Esophagus mucosa (tissue), 1 donor: ENCODE data around the gene CD247. TPM values are rescaled to one million over a fixed set of nuclear protein-coding genes. Genes with fewer than 3 reads are reported as not detected.
A peak's percentile ranks its signal among the peaks of the same experiment; 100 is the strongest.

Experiments
- ATAC-seq: fragments of 200-7000 bp; cut with Tn5 transposase; one replicate; pipeline ENCODE4 v1.9.1; 2020
- total RNA-seq: library from RNA; stranded (reverse); gene quantifications from one replicate; pipeline ENCODE4 v1.2.4, GENCODE V29; 2023
- donor health status: DM: yes; HTN: yes; CAD: no.

CD247 gene
- total RNA-seq, 1 donor from 2014 or later, result 0.80 TPM

GRCh38 chr1:167457936-167458584, 60.3 kb downstream of the CD247 start:
- no peak for ATAC-seq

GRCh38 chr1:167456926-167457325, 61.4 kb downstream of the CD247 start:
- no peak for ATAC-seq

- no peak for ATAC-seq
These were observed 61.8 kb downstream of the CD247 start for GRCh38 chr1:167456524-167456923.

- ATAC-seq, result peak; percentile 41
These were observed 62.4 kb downstream of the CD247 start for GRCh38 chr1:167455786-167456446.

GRCh38 chr1:167454894-167455785, 63.2 kb downstream of the CD247 start:
- peak; percentile 74 for ATAC-seq

GRCh38 chr1:167454304-167454893, 63.9 kb downstream of the CD247 start:
- ATAC-seq, result no peak

GRCh38 chr1:167453123-167453522, 65.2 kb downstream of the CD247 start:
- ATAC-seq, result no peak

GRCh38 chr1:167452483-167452882, 65.8 kb downstream of the CD247 start:
- no peak for ATAC-seq

- no peak for ATAC-seq
These were observed 67.5 kb downstream of the CD247 start for GRCh38 chr1:167450843-167451242.

- peak; percentile 97 for ATAC-seq
These were observed 70.7 kb downstream of the CD247 start for GRCh38 chr1:167447521-167448136.

GRCh38 chr1:167446966-167447365, 71.4 kb downstream of the CD247 start:
- peak; percentile 33 for ATAC-seq

- ATAC-seq, result no peak
These were observed 74.6 kb downstream of the CD247 start for GRCh38 chr1:167443757-167444156.

GRCh38 chr1:167442854-167443565, 75.3 kb downstream of the CD247 start:
- ATAC-seq, result no peak

- peak; percentile 99 for ATAC-seq
These were observed 76.0 kb downstream of the CD247 start for GRCh38 chr1:167442142-167442848.

GRCh38 chr1:167441222-167441621, 77.1 kb downstream of the CD247 start:
- ATAC-seq, result no peak

- no peak for ATAC-seq
These were observed 77.6 kb downstream of the CD247 start for GRCh38 chr1:167440776-167441175.

GRCh38 chr1:167440345-167440744, 78.0 kb downstream of the CD247 start:
- no peak for ATAC-seq

- ATAC-seq, result no peak
These were observed 78.9 kb downstream of the CD247 start for GRCh38 chr1:167439301-167439988.

GRCh38 chr1:167438171-167439138, 79.9 kb downstream of the CD247 start:
- ATAC-seq, result no peak
